IMR-90 (cell line): ENCODE measurements around the gene PRICKLE2. TPM values are rescaled to one million over a fixed set of nuclear protein-coding genes. Genes with fewer than 3 reads are reported as not detected.

Experiments
- ATAC-seq: fragments of 200-7000 bp; cut with Tn5 transposase; 2 replicates; pipeline ENCODE4 v1.9.1; 2020; ENCODE audit warnings: low read depth, mild to moderate bottlenecking, moderate library complexity
- BruUV-seq: library from RNA; stranded (reverse); fragments of 400-500 nt; replicated peaks from 2 replicates; lab custom pipeline; 2021; lab: Mats Ljungman, UMichigan
- CTCF ChIA-PET: fragments of 300-600 bp; formaldehyde crosslinking; extraction: SDS; loops from one replicate; lab custom pipeline; 2021; ENCODE audit warnings: antibody characterized with exemption; lab: Yijun Ruan, JAX
- POLR2A ChIA-PET: fragments of 300-600 bp; sonication (Branson Sonifier 250); formaldehyde crosslinking; loops from one replicate; lab custom pipeline; 2022; ENCODE audit warnings: antibody characterized with exemption; ENCODE audit not compliant: unreplicated experiment; lab: Charles Lee
- DNase-seq: peaks from one replicate; pipeline ENCODE4 v3.0.0; 2013
- H2AFZ ChIP-seq: replicated peaks from 2 replicates; pipeline ENCODE3; 2013; ENCODE audit warnings: low read length, mild to moderate bottlenecking; ENCODE audit not compliant: poor library complexity
- H2AK5ac ChIP-seq: 2 replicates; pipeline ENCODE4 v1.6.1; 2013; ENCODE audit warnings: low read depth, low read length, inconsistent platforms
- H2AK9ac ChIP-seq: replicated peaks from 2 replicates; pipeline ENCODE3; 2013; ENCODE audit warnings: mild to moderate bottlenecking, low read depth, low read length, moderate library complexity; ENCODE audit not compliant: poor library complexity
- H2BK120ac ChIP-seq: 2 replicates; pipeline ENCODE4 v1.6.1; 2013; ENCODE audit warnings: low read depth, low read length, inconsistent platforms
- H2BK15ac ChIP-seq: 3 replicates; pipeline ENCODE4 v1.6.1; 2013; ENCODE audit warnings: low read depth, low read length, inconsistent platforms
- H2BK20ac ChIP-seq: 2 replicates; pipeline ENCODE4 v1.6.1; 2013; ENCODE audit warnings: low read depth, mild to moderate bottlenecking, inconsistent platforms, low read length, moderate library complexity
- H2BK5ac ChIP-seq: 2 replicates; pipeline ENCODE4 v1.6.1; 2013; ENCODE audit warnings: mild to moderate bottlenecking, low read depth, low read length, inconsistent platforms; ENCODE audit not compliant: poor library complexity, severe bottlenecking
- H3K14ac ChIP-seq: replicated peaks from 2 replicates; pipeline ENCODE4 v1.6.1; 2013; ENCODE audit warnings: low read depth, low read length, inconsistent platforms
- H3K18ac ChIP-seq: 2 replicates; pipeline ENCODE4 v1.6.1; 2013; ENCODE audit warnings: low read depth, low read length, control low read depth
- H3K23ac ChIP-seq: 2 replicates; pipeline ENCODE4 v1.6.1; 2013; ENCODE audit warnings: low read depth, low read length, inconsistent platforms
- H3K27ac ChIP-seq: 2 replicates; pipeline ENCODE4 v1.5.1; 2013; ENCODE audit warnings: mild to moderate bottlenecking, control low read depth, low read length; ENCODE audit not compliant: insufficient read depth
- H3K27me3 ChIP-seq: 2 replicates; pipeline ENCODE4 v1.6.1; 2013; ENCODE audit warnings: low read length; ENCODE audit not compliant: control insufficient read depth, insufficient read depth
- H3K36me3 ChIP-seq: 2 replicates; pipeline ENCODE4 v1.6.1; 2013; ENCODE audit warnings: low read length, mixed read lengths; ENCODE audit not compliant: control insufficient read depth, insufficient read depth
- H3K4ac ChIP-seq: 2 replicates; pipeline ENCODE4 v1.6.1; 2013; ENCODE audit warnings: low read depth, low read length, inconsistent platforms
- H3K4me1 ChIP-seq: 2 replicates; pipeline ENCODE4 v1.6.1; 2013; ENCODE audit warnings: low read length, mixed read lengths; ENCODE audit not compliant: control insufficient read depth, insufficient read depth
- H3K4me2 ChIP-seq: 2 replicates; pipeline ENCODE4 v1.6.1; 2013; ENCODE audit warnings: low read depth, mild to moderate bottlenecking, control low read depth, low read length, moderate library complexity
- H3K4me3 ChIP-seq: 2 replicates; pipeline ENCODE4 v1.5.1; 2013; ENCODE audit warnings: low read depth, mild to moderate bottlenecking, control low read depth, low read length, moderate library complexity; ENCODE audit not compliant: insufficient read depth
- H3K56ac ChIP-seq: 2 replicates; pipeline ENCODE4 v1.6.1; 2013; ENCODE audit warnings: low read length, inconsistent platforms; ENCODE audit not compliant: insufficient read depth; ENCODE audit errors: extremely low read depth
- H3K79me1 ChIP-seq, 2 experiments: 2 replicates each; pipeline ENCODE4 v1.6.1; 2013; ENCODE audit warnings: low read length in 2 of 2, inconsistent platforms in 1 of 2, low read depth in 1 of 2
- H3K9ac ChIP-seq: 2 replicates; pipeline ENCODE4 v1.6.1; 2013; ENCODE audit warnings: low read depth, low read length, control low read depth
- H3K9me1 ChIP-seq: 2 replicates; pipeline ENCODE4 v1.6.1; 2013; ENCODE audit warnings: low read length, inconsistent platforms; ENCODE audit not compliant: insufficient read depth
- H3K9me3 ChIP-seq: 2 replicates; pipeline ENCODE4 v1.6.1; 2013; ENCODE audit warnings: low read length; ENCODE audit not compliant: control insufficient read depth, insufficient read depth
- H4K20me1 ChIP-seq: 2 replicates; pipeline ENCODE4 v1.6.1; 2013; ENCODE audit warnings: low read length, inconsistent platforms; ENCODE audit not compliant: insufficient read depth
- H4K5ac ChIP-seq: 2 replicates; pipeline ENCODE4 v1.6.1; 2013; ENCODE audit warnings: mild to moderate bottlenecking, low read depth, low read length, control low read depth
- H4K8ac ChIP-seq, 2 experiments: 2 replicates each; pipeline ENCODE4 v1.6.1; 2013; ENCODE audit warnings: low read depth in 2 of 2, low read length in 2 of 2, control low read depth in 1 of 2, inconsistent platforms in 1 of 2
- H4K91ac ChIP-seq: 2 replicates; pipeline ENCODE4 v1.6.1; 2013; ENCODE audit warnings: low read depth, low read length, inconsistent platforms; ENCODE audit not compliant: insufficient read depth
- CEBPB ChIP-seq: IDR thresholded peaks from 2 replicates; pipeline ENCODE4 v1.6.1; 2012; ENCODE audit warnings: low read depth, low read length, improper control_type of control experiment
- MAZ ChIP-seq: IDR thresholded peaks from 2 replicates; pipeline ENCODE4 v1.6.1; 2012; ENCODE audit warnings: low read depth, mild to moderate bottlenecking, low read length, improper control_type of control experiment, moderate library complexity, borderline replicate concordance
- POLR2A ChIP-seq: IDR thresholded peaks from 2 replicates; pipeline ENCODE4 v1.6.1; 2012; ENCODE audit warnings: mild to moderate bottlenecking, low read depth, low read length
- WGBS, 2 experiments: methylation state at CpG; one replicate each; pipeline versions ENCODE4 v1.1.5 to v1.1.7; 2013; ENCODE audit warnings: missing lambda C conversion rate in 2 of 2; ENCODE audit not compliant: insufficient read length in 1 of 2; ENCODE audit errors: extremely low coverage in 2 of 2; 5-methylcytosine and 5-hydroxymethylcytosine counted together
- dilution Hi-C: fragments of 300-500 bp; cut with HindIII; formaldehyde crosslinking; loops from one replicate; pipeline ENCODE4 v1.14.3; 2018; ENCODE audit warnings: low sequenced_read_pairs; ENCODE audit not compliant: unreplicated experiment
- in situ Hi-C: fragments of 300-500 bp; cut with MboI; formaldehyde crosslinking; loops from 3 replicates; pipeline ENCODE4 v1.14.3; 2019; ENCODE audit warnings: low sequenced_read_pairs, inconsistent platforms, mixed read lengths
- intact Hi-C: fragments of 100-400 bp; cut with micrococcal nuclease; formaldehyde crosslinking; loops from 2 replicates; pipeline ENCODE4 v1.10.0; 2022
- polyA plus RNA-seq, 3 experiments: library from polyadenylated mRNA; depleted of rRNA; stranded (reverse); fragments of >200 nt; gene quantifications; 2 replicates each; pipeline ENCODE4 v1.2.3, GENCODE V29; 2012; ENCODE audit warnings: low replicate concordance in 1 of 3
- total RNA-seq: library from RNA; depleted of rRNA; stranded (reverse); fragments of >200 nt; gene quantifications from 2 replicates; pipeline ENCODE4 v1.2.3, GENCODE V29; 2012
- TF ChIP-seq, protein P1 (sequence below): conservative IDR thresholded peaks from 2 replicates; pipeline ENCODE4 v1.5.1; 2012; ENCODE audit warnings: mild to moderate bottlenecking, low read depth, low read length, improper control_type of control experiment

Gene PRICKLE2
- total and polyA plus RNA-seq, 2 of the 4 experiments (the other 2 are of a cell fraction) = 4.1 to 14.2 TPM

GRCh38 chr3:64267721-64268604, 42.7 kb upstream of the PRICKLE2 start:
- H4K5ac ChIP-seq = peak overlapping the region; percentile 44; the same call in 1 of the 2 replicates
- ChIA-PET POLR2A (interaction anchor here (0.6 to 0.9 kb wide), 2 partner anchors 14 to 76 kb away, joined by 3 to 4 read pairs; no protein-coding TSS in a partner anchor), CTCF (interaction anchor here (0.6 to 1.2 kb wide), 5 partner anchors 9 to 237 kb away, joined by 3 to 6 read pairs (median 4); partner anchors contain the start of gene PRICKLE2)
- H2BK20ac ChIP-seq = peak overlapping the region; percentile 86
- peak overlapping the region; percentile 87 for H2BK120ac ChIP-seq
- H3K4me2 ChIP-seq = peak overlapping the region; percentile 98
- 0% methylated on average over 6 of the region's 33 CpGs; no CpG with 5 or more reads in 1 of the 2 experiments for WGBS, 2 experiments
- ATAC-seq = peak; percentile 90
- no peaks in the 10 kb centered on the region for H3K9me3 ChIP-seq
- H4K20me1 ChIP-seq = peaks cover 24% of the 10 kb centered on the region
- TF ChIP-seq, protein P1, sequence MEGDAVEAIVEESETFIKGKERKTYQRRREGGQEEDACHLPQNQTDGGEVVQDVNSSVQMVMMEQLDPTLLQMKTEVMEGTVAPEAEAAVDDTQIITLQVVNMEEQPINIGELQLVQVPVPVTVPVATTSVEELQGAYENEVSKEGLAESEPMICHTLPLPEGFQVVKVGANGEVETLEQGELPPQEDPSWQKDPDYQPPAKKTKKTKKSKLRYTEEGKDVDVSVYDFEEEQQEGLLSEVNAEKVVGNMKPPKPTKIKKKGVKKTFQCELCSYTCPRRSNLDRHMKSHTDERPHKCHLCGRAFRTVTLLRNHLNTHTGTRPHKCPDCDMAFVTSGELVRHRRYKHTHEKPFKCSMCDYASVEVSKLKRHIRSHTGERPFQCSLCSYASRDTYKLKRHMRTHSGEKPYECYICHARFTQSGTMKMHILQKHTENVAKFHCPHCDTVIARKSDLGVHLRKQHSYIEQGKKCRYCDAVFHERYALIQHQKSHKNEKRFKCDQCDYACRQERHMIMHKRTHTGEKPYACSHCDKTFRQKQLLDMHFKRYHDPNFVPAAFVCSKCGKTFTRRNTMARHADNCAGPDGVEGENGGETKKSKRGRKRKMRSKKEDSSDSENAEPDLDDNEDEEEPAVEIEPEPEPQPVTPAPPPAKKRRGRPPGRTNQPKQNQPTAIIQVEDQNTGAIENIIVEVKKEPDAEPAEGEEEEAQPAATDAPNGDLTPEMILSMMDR = 0 out of 2 replicates have a peak, but pooled peaks have one; percentile 2
- TF ChIP-seq MAZ (peak; percentile 31; the same call in 1 of the 2 replicates), CEBPB (no peak), POLR2A (peak; percentile 69)
- H3K27me3 ChIP-seq = no peaks in the 10 kb centered on the region
- intact Hi-C loops = loop anchor here (2.0 to 5.0 kb wide), 4 partner anchors 36 to 217 kb away; no protein-coding TSS in a partner anchor
- H3K9me1 ChIP-seq = peaks cover 4% of the 10 kb centered on the region; the same call in 1 of the 2 replicates
- peak overlapping the region; percentile 93 for H3K27ac ChIP-seq
- H3K36me3 ChIP-seq = no peaks in the 10 kb centered on the region; the same call in 1 of the 2 replicates
- H3K4me3 ChIP-seq = peak overlapping the region; percentile 81
- no TSS peak for BruUV-seq
- H4K91ac ChIP-seq = peak overlapping the region; percentile 81
- H2BK15ac ChIP-seq = peak overlapping the region; percentile 93; the same call in 2 of the 3 replicates
- DNase-seq = peak; percentile 68
- peak overlapping the region; percentile 97 for H2BK5ac ChIP-seq
- peaks cover 14% of the 10 kb centered on the region for H3K4me1 ChIP-seq
- H3K14ac ChIP-seq = peak overlapping the region; percentile 94
- H3K23ac ChIP-seq = peak overlapping the region; percentile 97
- H3K79me1 ChIP-seq = peaks cover 9 to 48% of the 10 kb centered on the region in 2 experiments; a peak in 3 of 4 replicates
- dilution Hi-C loops = no loop called here
- H2AK5ac ChIP-seq = peak overlapping the region; percentile 81
- in situ Hi-C loops = loop anchor here (10.0 kb wide), 1 partner anchor 217 kb away; no protein-coding TSS in a partner anchor
- peak overlapping the region; percentile 93 for H3K56ac ChIP-seq
- peak overlapping the region; percentile 92 for H2AFZ ChIP-seq
- peak overlapping the region; percentile 95 for H3K9ac ChIP-seq
- H3K18ac ChIP-seq = peak overlapping the region; percentile 83
- peak overlapping the region; percentile 55 to 86; a peak in 3 of 4 replicates for H4K8ac ChIP-seq
- H2AK9ac ChIP-seq = peak overlapping the region; percentile 83
- H3K4ac ChIP-seq = peak overlapping the region; percentile 88
